WTC11 (cell line): Measurements from ENCODE around the gene TTLL3. TPM values are rescaled to one million over a fixed set of nuclear protein-coding genes. Genes with fewer than 3 reads are reported as not detected.

Experiments used
- ATAC-seq: fragments of 200-7000 bp; cut with Tn5 transposase; 2 replicates; pipeline ENCODE4 v1.10.0; 2021; ENCODE audit warnings: mild to moderate bottlenecking, moderate library complexity
- CTCF ChIA-PET: fragments of 300-600 bp; sonication (Branson Sonifier 250); formaldehyde crosslinking; loops from one replicate; lab custom pipeline; 2021; ENCODE audit warnings: antibody characterized with exemption; lab: Charles Lee
- POLR2A ChIA-PET: fragments of 350-600 bp; sonication (Branson Sonifier 250); formaldehyde crosslinking; loops from one replicate; lab custom pipeline; 2021; ENCODE audit warnings: antibody characterized with exemption; lab: Charles Lee
- DNase-seq: peaks from one replicate; pipeline ENCODE4 v3.0.0; 2021; ENCODE audit warnings: low spot score
- H3K27ac Mint-ChIP-seq: 2 replicates; pipeline ENCODE4 v1.8.0; 2021; ENCODE audit warnings: mixed read lengths
- H3K27me3 Mint-ChIP-seq: 2 replicates; pipeline ENCODE4 v1.8.0; 2021; ENCODE audit warnings: low read depth, mild to moderate bottlenecking, moderate library complexity, mixed read lengths
- H3K36me3 Mint-ChIP-seq: 2 replicates; pipeline ENCODE4 v1.8.0; 2021; ENCODE audit warnings: mixed read lengths
- H3K4me1 Mint-ChIP-seq: 2 replicates; pipeline ENCODE4 v1.8.0; 2022; ENCODE audit warnings: mixed read lengths
- H3K4me3 Mint-ChIP-seq: 2 replicates; pipeline ENCODE4 v1.8.0; 2021; ENCODE audit warnings: mild to moderate bottlenecking, moderate library complexity, mixed read lengths
- H3K9me3 Mint-ChIP-seq: 2 replicates; pipeline ENCODE4 v1.8.0; 2021; ENCODE audit warnings: mixed read lengths
- ATF6 ChIP-seq: sonication (generic); formaldehyde crosslinking; IDR thresholded peaks from 2 replicates; pipeline ENCODE4 v1.8.1; 2023; ENCODE audit warnings: mild to moderate bottlenecking, missing genetic modification reagents
- CREB1 ChIP-seq: sonication (generic); formaldehyde crosslinking; IDR thresholded peaks from 2 replicates; pipeline ENCODE4 v1.8.0; 2023; ENCODE audit warnings: mild to moderate bottlenecking, missing genetic modification reagents
- CREM ChIP-seq: sonication (generic); formaldehyde crosslinking; IDR thresholded peaks from 2 replicates; pipeline ENCODE4 v1.8.1; 2022; ENCODE audit warnings: mild to moderate bottlenecking, missing genetic modification reagents, moderate library complexity
- FOXJ3 ChIP-seq: sonication (generic); formaldehyde crosslinking; IDR thresholded peaks from 2 replicates; pipeline ENCODE4 v1.9.0; 2021; ENCODE audit warnings: missing genetic modification reagents, mild to moderate bottlenecking, borderline replicate concordance
- FOXP1 ChIP-seq: sonication (generic); formaldehyde crosslinking; IDR thresholded peaks from 2 replicates; pipeline ENCODE4 v1.8.0; 2022; ENCODE audit warnings: missing genetic modification reagents, mild to moderate bottlenecking, moderate library complexity, borderline replicate concordance
- JAZF1 ChIP-seq: fragments of 250-450 bp; sonication (Bioruptor Pico); IDR thresholded peaks from 2 replicates; pipeline ENCODE4 v1.9.0; 2021; ENCODE audit warnings: moderate library complexity, mild to moderate bottlenecking, inconsistent platforms
- NR2C2 ChIP-seq: sonication (generic); formaldehyde crosslinking; IDR thresholded peaks from 2 replicates; pipeline ENCODE4 v1.8.0; 2022; ENCODE audit warnings: mild to moderate bottlenecking, missing genetic modification reagents
- OVOL2 ChIP-seq: fragments of 250-450 bp; sonication (Bioruptor Pico); IDR thresholded peaks from 2 replicates; pipeline ENCODE4 v1.9.0; 2021; ENCODE audit warnings: mild to moderate bottlenecking, borderline replicate concordance
- TCF7 ChIP-seq: sonication (generic); formaldehyde crosslinking; IDR thresholded peaks from 2 replicates; pipeline ENCODE4 v1.8.0; 2022; ENCODE audit warnings: mild to moderate bottlenecking, low read depth, missing genetic modification reagents, moderate library complexity
- TP53 ChIP-seq: sonication (generic); formaldehyde crosslinking; IDR thresholded peaks from 2 replicates; pipeline ENCODE4 v1.8.1; 2023; ENCODE audit warnings: mild to moderate bottlenecking, missing genetic modification reagents
- ZBTB21 ChIP-seq: sonication (generic); formaldehyde crosslinking; IDR thresholded peaks from 2 replicates; pipeline ENCODE4 v1.8.1; 2023; ENCODE audit warnings: mild to moderate bottlenecking, missing genetic modification reagents, borderline replicate concordance
- ZMAT4 ChIP-seq: fragments of 250-450 bp; sonication (Bioruptor Pico); IDR thresholded peaks from 2 replicates; pipeline ENCODE4 v1.9.0; 2021; ENCODE audit warnings: mild to moderate bottlenecking
- ZNF138 ChIP-seq: sonication (generic); formaldehyde crosslinking; conservative IDR thresholded peaks from 2 replicates; pipeline ENCODE4 v1.8.1; 2022; ENCODE audit warnings: mild to moderate bottlenecking, moderate library complexity, missing genetic modification reagents
- ZNF219 ChIP-seq: sonication (generic); formaldehyde crosslinking; IDR thresholded peaks from 2 replicates; pipeline ENCODE4 v1.8.0; 2023; ENCODE audit warnings: missing genetic modification reagents, mild to moderate bottlenecking, borderline replicate concordance
- ZNF232 ChIP-seq: sonication (generic); formaldehyde crosslinking; IDR thresholded peaks from 2 replicates; pipeline ENCODE4 v1.8.0; 2022; ENCODE audit warnings: mild to moderate bottlenecking, missing genetic modification reagents
- ZNF423 ChIP-seq: fragments of 250-450 bp; sonication (Bioruptor Pico); IDR thresholded peaks from 2 replicates; pipeline ENCODE4 v2.1.2; 2022; ENCODE audit warnings: mild to moderate bottlenecking, moderate library complexity
- ZNF425 ChIP-seq: fragments of 250-450 bp; sonication (Bioruptor Pico); conservative IDR thresholded peaks from 2 replicates; pipeline ENCODE4 v1.9.0; 2021; ENCODE audit warnings: mild to moderate bottlenecking
- total RNA-seq: library from RNA; stranded (reverse); gene quantifications from 3 replicates; pipeline ENCODE4 v1.2.3, GENCODE V29; 2021
- TF ChIP-seq, protein P1 (sequence below): sonication (generic); formaldehyde crosslinking; IDR thresholded peaks from 2 replicates; pipeline ENCODE4 v1.8.1; 2023; ENCODE audit warnings: mild to moderate bottlenecking, missing genetic modification reagents, moderate library complexity
- TF ChIP-seq, protein P2 (sequence below): sonication (generic); formaldehyde crosslinking; IDR thresholded peaks from 2 replicates; pipeline ENCODE4 v1.8.1; 2023; ENCODE audit warnings: mild to moderate bottlenecking, missing genetic modification reagents
- TF ChIP-seq, protein P3 (sequence below): sonication (generic); formaldehyde crosslinking; IDR thresholded peaks from 2 replicates; pipeline ENCODE4 v1.8.1; 2022; ENCODE audit warnings: low read depth, mild to moderate bottlenecking, moderate library complexity, missing genetic modification reagents, borderline replicate concordance
- TF ChIP-seq, protein P4 (sequence below): sonication (generic); formaldehyde crosslinking; conservative IDR thresholded peaks from 2 replicates; pipeline ENCODE4 v1.8.1; 2022; ENCODE audit warnings: mild to moderate bottlenecking, missing genetic modification reagents

TTLL3 gene
- total RNA-seq, 1 experiment from 2014 or later = 14.7 TPM

- Mint-ChIP-seq H3K4me1 (no peaks in the 10 kb centered on the region), H3K4me3 (no peak overlapping the region), H3K36me3 (peaks cover 45% of the 10 kb centered on the region), H3K9me3 (no peaks in the 10 kb centered on the region), H3K27me3 (peaks cover 10% of the 10 kb centered on the region), H3K27ac (no peak overlapping the region)
- ATAC-seq (no peak), DNase-seq (no peak)
- TF ChIP-seq CREM (CRISPR knock-in tag) (no peak), ZMAT4 (no peak), ZNF138 (CRISPR knock-in tag) (no peak), CREB1 (CRISPR knock-in tag) (no peak), FOXJ3 (CRISPR knock-in tag) (no peak), ZNF232 (no peak), JAZF1 (CRISPR knock-in tag) (no peak), ZBTB21 (CRISPR knock-in tag) (no peak), TCF7 (no peak)
- TF ChIP-seq, protein P1, sequence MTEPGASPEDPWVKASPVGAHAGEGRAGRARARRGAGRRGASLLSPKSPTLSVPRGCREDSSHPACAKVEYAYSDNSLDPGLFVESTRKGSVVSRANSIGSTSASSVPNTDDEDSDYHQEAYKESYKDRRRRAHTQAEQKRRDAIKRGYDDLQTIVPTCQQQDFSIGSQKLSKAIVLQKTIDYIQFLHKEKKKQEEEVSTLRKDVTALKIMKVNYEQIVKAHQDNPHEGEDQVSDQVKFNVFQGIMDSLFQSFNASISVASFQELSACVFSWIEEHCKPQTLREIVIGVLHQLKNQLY = no peak
- TF ChIP-seq, protein P2, sequence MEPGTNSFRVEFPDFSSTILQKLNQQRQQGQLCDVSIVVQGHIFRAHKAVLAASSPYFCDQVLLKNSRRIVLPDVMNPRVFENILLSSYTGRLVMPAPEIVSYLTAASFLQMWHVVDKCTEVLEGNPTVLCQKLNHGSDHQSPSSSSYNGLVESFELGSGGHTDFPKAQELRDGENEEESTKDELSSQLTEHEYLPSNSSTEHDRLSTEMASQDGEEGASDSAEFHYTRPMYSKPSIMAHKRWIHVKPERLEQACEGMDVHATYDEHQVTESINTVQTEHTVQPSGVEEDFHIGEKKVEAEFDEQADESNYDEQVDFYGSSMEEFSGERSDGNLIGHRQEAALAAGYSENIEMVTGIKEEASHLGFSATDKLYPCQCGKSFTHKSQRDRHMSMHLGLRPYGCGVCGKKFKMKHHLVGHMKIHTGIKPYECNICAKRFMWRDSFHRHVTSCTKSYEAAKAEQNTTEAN (CRISPR knock-in tag) = no peak
- ChIA-PET CTCF (interaction anchor here (0.7 to 1.6 kb wide), 5 partner anchors 13 to 482 kb away, joined by 3 read pairs; no protein-coding TSS in a partner anchor), POLR2A (interaction anchor here (0.7 kb wide), 1 partner anchor 1049 kb away, joined by 4 read pairs; no protein-coding TSS in a partner anchor)
Measured at GRCh38 chr3:9781551-9781950, 28.5 kb upstream of the TTLL3 start.

GRCh38 chr3:9781978-9782603 is 28.0 kb upstream of the TTLL3 start:
- POLR2A ChIA-PET = interaction anchor here (0.7 to 1.0 kb wide), 2 partner anchors 11 to 1050 kb away, joined by 4 to 5 read pairs; partner anchors contain the start of genes ARPC4 and TADA3

GRCh38 chr3:9782770-9783169 is 27.3 kb upstream of the TTLL3 start:
- Mint-ChIP-seq H3K36me3 (peaks cover 57% of the 10 kb centered on the region), H3K27ac (no peak overlapping the region), H3K9me3 (no peaks in the 10 kb centered on the region), H3K4me3 (no peak overlapping the region), H3K4me1 (no peaks in the 10 kb centered on the region), H3K27me3 (peaks cover 4% of the 10 kb centered on the region)
- ChIA-PET POLR2A (interaction anchor here (0.6 to 1.0 kb wide), 3 partner anchors 10 to 301 kb away, joined by 3 to 5 read pairs (median 5); partner anchors contain the start of genes ARPC4 and TADA3), CTCF (interaction anchor here (0.7 to 1.8 kb wide), 8 partner anchors 8 to 729 kb away, joined by 3 to 6 read pairs (median 4); partner anchors contain the start of gene ARPC4)
- 0 out of 2 replicates have a peak, but pooled peaks have one; percentile 34 for ATAC-seq
- no peak for DNase-seq
- no peak for TF ChIP-seq OVOL2
- TF ChIP-seq NR2C2 = no peak
- TF ChIP-seq CREB1 (CRISPR knock-in tag) = no peak
- TF ChIP-seq ZNF423 (CRISPR knock-in tag) = no peak
- TF ChIP-seq ZNF425 = no peak
- TF ChIP-seq ZNF219 (CRISPR knock-in tag) = no peak
- TF ChIP-seq, protein P3, sequence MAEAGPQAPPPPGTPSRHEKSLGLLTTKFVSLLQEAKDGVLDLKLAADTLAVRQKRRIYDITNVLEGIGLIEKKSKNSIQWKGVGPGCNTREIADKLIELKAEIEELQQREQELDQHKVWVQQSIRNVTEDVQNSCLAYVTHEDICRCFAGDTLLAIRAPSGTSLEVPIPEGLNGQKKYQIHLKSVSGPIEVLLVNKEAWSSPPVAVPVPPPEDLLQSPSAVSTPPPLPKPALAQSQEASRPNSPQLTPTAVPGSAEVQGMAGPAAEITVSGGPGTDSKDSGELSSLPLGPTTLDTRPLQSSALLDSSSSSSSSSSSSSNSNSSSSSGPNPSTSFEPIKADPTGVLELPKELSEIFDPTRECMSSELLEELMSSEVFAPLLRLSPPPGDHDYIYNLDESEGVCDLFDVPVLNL (CRISPR knock-in tag) = no peak
- TF ChIP-seq, protein P4, sequence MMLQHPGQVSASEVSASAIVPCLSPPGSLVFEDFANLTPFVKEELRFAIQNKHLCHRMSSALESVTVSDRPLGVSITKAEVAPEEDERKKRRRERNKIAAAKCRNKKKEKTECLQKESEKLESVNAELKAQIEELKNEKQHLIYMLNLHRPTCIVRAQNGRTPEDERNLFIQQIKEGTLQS (CRISPR knock-in tag) = no peak

More at GRCh38 chr3:9781978-9782603, 28.0 kb upstream of the TTLL3 start:
- no peak overlapping the region for H3K27ac Mint-ChIP-seq
- no peaks in the 10 kb centered on the region for H3K4me1 Mint-ChIP-seq
- no peak for ATAC-seq
- H3K27me3 Mint-ChIP-seq = peaks cover 6% of the 10 kb centered on the region
- H3K36me3 Mint-ChIP-seq = peaks cover 50% of the 10 kb centered on the region
- no peaks in the 10 kb centered on the region for H3K9me3 Mint-ChIP-seq
- no peak overlapping the region for H3K4me3 Mint-ChIP-seq
- CTCF ChIA-PET = interaction anchor here (0.7 to 1.8 kb wide), 8 partner anchors 8 to 482 kb away, joined by 3 to 6 read pairs (median 3); partner anchors contain the start of gene ARPC4
- TF ChIP-seq FOXP1 (CRISPR knock-in tag) (no peak), ATF6 (CRISPR knock-in tag) (no peak), TP53 (CRISPR knock-in tag) (no peak)
- no peak for DNase-seq
